ENCODE results near the gene CCSER2. TPM values are rescaled to one million over a fixed set of nuclear protein-coding genes. Genes with fewer than 3 reads are reported as not detected.
A peak's percentile ranks its signal among the peaks of the same experiment; 100 is the strongest.

The CCSER2 gene
- polyA plus RNA-seq, 1 donor (not counting 4 experiments of a cell fraction or from before 2014, with no cell fraction given) = 26.7 TPM

GRCh38 chr10:84523526-84523925 is 195.1 kb downstream of the CCSER2 start:
- FAIRE-seq (no peak), DNase-seq (ENCODE audit: low read depth, low spot score) (no peak)
- H3K4me1 ChIP-seq (ENCODE audit: control insufficient read depth, extremely low read depth, insufficient read depth, low read length) = peaks cover 23% of the 10 kb centered on the region
- H3K4me3 ChIP-seq (ENCODE audit: control insufficient read depth in 2 of 3, extremely low read depth in 1 of 3, insufficient read depth in 2 of 3, low read depth in 1 of 3, low read length in 3 of 3) = no peak overlapping the region
- H3K27me3 ChIP-seq (ENCODE audit: control insufficient read depth, extremely low read depth, insufficient read depth, low read length) = no peaks in the 10 kb centered on the region
- H3K9ac ChIP-seq (ENCODE audit: control insufficient read depth, extremely low read depth, insufficient read depth, low read length) = no peak overlapping the region
- TF ChIP-seq CTCF (optimal IDR thresholded peaks at IDR 0.05 in 1 of 3, IDR thresholded peaks at IDR 0.05 in 1 of 3, conservative IDR thresholded peaks at IDR 0.05 in 1 of 3; ENCODE audit: extremely low read depth in 1 of 3, insufficient read depth in 2 of 3, low read length in 3 of 3) (no peak), EZH2 (IDR thresholded peaks at IDR 0.05; ENCODE audit: low read length) (no peak)
- no peak overlapping the region for H3K27ac ChIP-seq (ENCODE audit: control insufficient read depth, insufficient read depth, low read length)
- dilution Hi-C loops (cut with MboI; ENCODE audit: extremely low pct_ligation_motif_present, low sequenced_read_pairs) = no loop called here
- no peaks in the 10 kb centered on the region for H3K9me1 ChIP-seq (ENCODE audit: control insufficient read depth, extremely low read depth, insufficient read depth, low read length)
- H2AFZ ChIP-seq (ENCODE audit: control insufficient read depth, low read length) = no peak overlapping the region
- no peak overlapping the region for H3K4me2 ChIP-seq (ENCODE audit: control insufficient read depth, extremely low read depth, insufficient read depth, low read depth, low read length)
- H3K9me3 ChIP-seq (ENCODE audit: control insufficient read depth, low read depth, low read length) = peaks cover 7% of the 10 kb centered on the region
- H3K79me2 ChIP-seq (ENCODE audit: control insufficient read depth, insufficient read depth, low read length) = no peaks in the 10 kb centered on the region
- H3K36me3 ChIP-seq (ENCODE audit: control insufficient read depth in 2 of 2, extremely low read depth in 1 of 2, insufficient read depth in 2 of 2, low read length in 2 of 2) = no peaks in the 10 kb centered on the region
- no peaks in the 10 kb centered on the region for H4K20me1 ChIP-seq (ENCODE audit: control insufficient read depth, extremely low read depth, insufficient read depth, low read length)

GRCh38 chr10:84524435-84524834 is 196.0 kb downstream of the CCSER2 start:
- TF ChIP-seq EZH2 (IDR thresholded peaks at IDR 0.05; ENCODE audit: low read length) (no peak), CTCF (optimal IDR thresholded peaks at IDR 0.05 in 1 of 3, IDR thresholded peaks at IDR 0.05 in 1 of 3, conservative IDR thresholded peaks at IDR 0.05 in 1 of 3; ENCODE audit: extremely low read depth in 1 of 3, insufficient read depth in 2 of 3, low read length in 3 of 3) (no peak)
- Histone ChIP-seq H3K9ac (ENCODE audit: control insufficient read depth, extremely low read depth, insufficient read depth, low read length) (no peak overlapping the region), H3K9me1 (ENCODE audit: control insufficient read depth, extremely low read depth, insufficient read depth, low read length) (no peaks in the 10 kb centered on the region), H3K4me2 (ENCODE audit: control insufficient read depth, extremely low read depth, insufficient read depth, low read depth, low read length) (no peak overlapping the region), H4K20me1 (ENCODE audit: control insufficient read depth, extremely low read depth, insufficient read depth, low read length) (no peaks in the 10 kb centered on the region), H3K36me3 (ENCODE audit: control insufficient read depth in 2 of 2, extremely low read depth in 1 of 2, insufficient read depth in 2 of 2, low read length in 2 of 2) (no peaks in the 10 kb centered on the region), H3K4me3 (ENCODE audit: control insufficient read depth in 2 of 3, extremely low read depth in 1 of 3, insufficient read depth in 2 of 3, low read depth in 1 of 3, low read length in 3 of 3) (no peak overlapping the region), H3K4me1 (ENCODE audit: control insufficient read depth, extremely low read depth, insufficient read depth, low read length) (peaks cover 23% of the 10 kb centered on the region), H3K27ac (ENCODE audit: control insufficient read depth, insufficient read depth, low read length) (peak overlapping the region; percentile 56), H3K79me2 (ENCODE audit: control insufficient read depth, insufficient read depth, low read length) (no peaks in the 10 kb centered on the region), H3K9me3 (ENCODE audit: control insufficient read depth, low read depth, low read length) (peaks cover 7% of the 10 kb centered on the region), H2AFZ (ENCODE audit: control insufficient read depth, low read length) (no peak overlapping the region), H3K27me3 (ENCODE audit: control insufficient read depth, extremely low read depth, insufficient read depth, low read length) (no peaks in the 10 kb centered on the region)
- no peak for DNase-seq (ENCODE audit: low read depth, low spot score)
- no peak for FAIRE-seq
- dilution Hi-C loops (cut with MboI; ENCODE audit: extremely low pct_ligation_motif_present, low sequenced_read_pairs) = no loop called here
